Caco-2 (cell line): ENCODE data around the gene LNPEP. TPM values are rescaled to one million over a fixed set of nuclear protein-coding genes. Genes with fewer than 3 reads are reported as not detected.
A peak's percentile ranks its signal among the peaks of the same experiment; 100 is the strongest.

ENCODE experiments used
- BruUV-seq: library from RNA; stranded (reverse); fragments of 400-500 nt; replicated peaks from 2 replicates; lab custom pipeline; 2021; lab: Mats Ljungman, UMichigan
- CTCF ChIA-PET: fragments of 300-600 bp; sonication (Branson Sonifier 250); formaldehyde crosslinking; loops from one replicate; lab custom pipeline; 2022; ENCODE audit warnings: antibody characterized with exemption; lab: Charles Lee
- POLR2A ChIA-PET: fragments of 300-600 bp; sonication (Branson Sonifier 250); formaldehyde crosslinking; loops from one replicate; lab custom pipeline; 2022; ENCODE audit warnings: antibody characterized with exemption; lab: Charles Lee
- DNase-seq, 2 experiments: peaks; one replicate each; pipeline versions ENCODE4 v3.0.0 to v3.0.0-alpha.2; 2020 to 2022
- H3K27me3 ChIP-seq: replicated peaks from 2 replicates; pipeline ENCODE4 v1.6.0; 2011; ENCODE audit warnings: low read length; ENCODE audit not compliant: control insufficient read depth, insufficient read depth
- H3K36me3 ChIP-seq: 2 replicates; pipeline ENCODE4 v1.5.1; 2011; ENCODE audit warnings: low read length; ENCODE audit not compliant: control insufficient read depth, insufficient read depth
- H3K4me1 ChIP-seq: fragments of 250-450 bp; sonication (Bioruptor Pico); 2 replicates; pipeline ENCODE4 v1.5.1; 2020; ENCODE audit warnings: mild to moderate bottlenecking
- H3K4me3 ChIP-seq: 2 replicates; pipeline ENCODE4 v1.5.1; 2011; ENCODE audit warnings: low read depth, mild to moderate bottlenecking, control low read depth, low read length
- H3K9me3 ChIP-seq: fragments of 250-450 bp; sonication (Bioruptor Pico); 2 replicates; pipeline ENCODE4 v1.5.1; 2020; ENCODE audit warnings: mild to moderate bottlenecking, moderate library complexity
- H3K27ac Mint-ChIP-seq: one replicate; pipeline ENCODE4 v1.8.0; 2022; ENCODE audit warnings: mixed read lengths; ENCODE audit not compliant: unreplicated experiment
- H3K27me3 Mint-ChIP-seq: one replicate; pipeline ENCODE4 v1.8.0; 2022; ENCODE audit warnings: mixed read lengths; ENCODE audit not compliant: insufficient read depth, unreplicated experiment
- H3K36me3 Mint-ChIP-seq: one replicate; pipeline ENCODE4 v1.8.0; 2022; ENCODE audit warnings: mild to moderate bottlenecking, mixed read lengths; ENCODE audit not compliant: insufficient read depth, unreplicated experiment
- H3K4me1 Mint-ChIP-seq: one replicate; pipeline ENCODE4 v1.8.0; 2022; ENCODE audit warnings: low read depth, mixed read lengths; ENCODE audit not compliant: unreplicated experiment
- H3K4me3 Mint-ChIP-seq: one replicate; pipeline ENCODE4 v1.8.0; 2022; ENCODE audit warnings: mild to moderate bottlenecking, moderate library complexity, mixed read lengths; ENCODE audit not compliant: unreplicated experiment
- H3K9me3 Mint-ChIP-seq: one replicate; pipeline ENCODE4 v1.8.0; 2022; ENCODE audit warnings: mixed read lengths; ENCODE audit not compliant: unreplicated experiment
- CTCF ChIP-seq, 2 experiments: fragments of 200-600 bp in 1 of 2; IDR thresholded peaks; 1 replicate in 1 of 2; 2 replicates in 1 of 2; pipeline versions ENCODE4 v1.5.1 to v1.8.0; 2011 to 2022; ENCODE audit warnings: antibody characterized with exemption in 1 of 2, control low read depth in 1 of 2, inconsistent platforms in 1 of 2, low read depth in 1 of 2, low read length in 1 of 2, mild to moderate bottlenecking in 1 of 2, moderate library complexity in 1 of 2; ENCODE audit not compliant: insufficient read depth in 1 of 2, severe bottlenecking in 1 of 2, unreplicated experiment in 1 of 2
- intact Hi-C: fragments of 100-400 bp; cut with micrococcal nuclease; formaldehyde crosslinking; loops from one replicate; pipeline ENCODE4 v1.10.0; 2022; ENCODE audit not compliant: unreplicated experiment
- total RNA-seq: library from RNA; stranded (reverse); gene quantifications from 2 replicates; pipeline ENCODE4 v1.2.3, GENCODE V29; 2022

The LNPEP gene
- total RNA-seq, 1 experiment from 2014 or later = 21.4 TPM

GRCh38 chr5:96905864-96906263, 30.0 kb upstream of the LNPEP start:
- Mint-ChIP-seq H3K4me1 (peaks cover 7% of the 10 kb centered on the region), H3K36me3 (no peaks in the 10 kb centered on the region), H3K4me3 (no peak overlapping the region), H3K27me3 (no peaks in the 10 kb centered on the region), H3K9me3 (no peaks in the 10 kb centered on the region), H3K27ac (no peak overlapping the region)
- no peak overlapping the region for H3K4me3 ChIP-seq
- H3K27me3 ChIP-seq = no peaks in the 10 kb centered on the region
- ChIA-PET CTCF (no interaction called here), POLR2A (no interaction called here)
- no peaks in the 10 kb centered on the region for H3K9me3 ChIP-seq
- no peak for DNase-seq
- no peak for TF ChIP-seq CTCF (IDR thresholded peaks at IDR 0.05; ENCODE audit: insufficient read depth in 1 of 2, low read depth in 1 of 2, low read length in 1 of 2, severe bottlenecking in 1 of 2, unreplicated experiment in 1 of 2)
- H3K4me1 ChIP-seq = peaks cover 18% of the 10 kb centered on the region; the same call in 1 of the 2 replicates
- H3K36me3 ChIP-seq = no peaks in the 10 kb centered on the region
- intact Hi-C loops = no loop called here
- no TSS peak for BruUV-seq

- intact Hi-C loops = loop anchor here (2.0 kb wide), 1 partner anchor 26 kb away; no protein-coding TSS in a partner anchor
- no peak for TF ChIP-seq CTCF (IDR thresholded peaks at IDR 0.05; ENCODE audit: insufficient read depth in 1 of 2, low read depth in 1 of 2, low read length in 1 of 2, severe bottlenecking in 1 of 2, unreplicated experiment in 1 of 2)
- no peak overlapping the region for H3K4me3 ChIP-seq
- H3K36me3 ChIP-seq = no peaks in the 10 kb centered on the region
- ChIA-PET POLR2A (no interaction called here), CTCF (interaction anchor here (1.5 kb wide), 1 partner anchor 40 kb away, joined by 8 read pairs; no protein-coding TSS in a partner anchor)
- H3K4me1 Mint-ChIP-seq = peaks cover 7% of the 10 kb centered on the region
- H3K27ac Mint-ChIP-seq = no peak overlapping the region
- no peaks in the 10 kb centered on the region for H3K9me3 Mint-ChIP-seq
- no peaks in the 10 kb centered on the region for H3K27me3 ChIP-seq
- no peaks in the 10 kb centered on the region for H3K27me3 Mint-ChIP-seq
- DNase-seq = no peak
- no peaks in the 10 kb centered on the region for H3K36me3 Mint-ChIP-seq
- H3K4me1 ChIP-seq = peaks cover 18% of the 10 kb centered on the region; the same call in 1 of the 2 replicates
- H3K9me3 ChIP-seq = no peaks in the 10 kb centered on the region
- H3K4me3 Mint-ChIP-seq = no peak overlapping the region
- no TSS peak for BruUV-seq
Observed at GRCh38 chr5:96909003-96909402, 26.9 kb upstream of the LNPEP start.

- ChIA-PET POLR2A (no interaction called here), CTCF (interaction anchor here (0.5 to 1.5 kb wide), 2 partner anchors 41 to 200 kb away, joined by 3 to 8 read pairs; no protein-coding TSS in a partner anchor)
- no peak for TF ChIP-seq CTCF (IDR thresholded peaks at IDR 0.05; ENCODE audit: insufficient read depth in 1 of 2, low read depth in 1 of 2, low read length in 1 of 2, severe bottlenecking in 1 of 2, unreplicated experiment in 1 of 2)
- H3K4me3 ChIP-seq = no peak overlapping the region
- Mint-ChIP-seq H3K4me1 (peaks cover 7% of the 10 kb centered on the region), H3K4me3 (no peak overlapping the region), H3K27ac (no peak overlapping the region), H3K27me3 (no peaks in the 10 kb centered on the region), H3K36me3 (no peaks in the 10 kb centered on the region), H3K9me3 (no peaks in the 10 kb centered on the region)
- DNase-seq = peak in 1 of 2 experiments; percentile 12
- H3K4me1 ChIP-seq = peaks cover 18% of the 10 kb centered on the region; the same call in 1 of the 2 replicates
- no peaks in the 10 kb centered on the region for H3K9me3 ChIP-seq
- intact Hi-C loops = loop anchor here (2.0 kb wide), 1 partner anchor 25 kb away; no protein-coding TSS in a partner anchor
- H3K36me3 ChIP-seq = no peaks in the 10 kb centered on the region
- BruUV-seq = no TSS peak
- H3K27me3 ChIP-seq = no peaks in the 10 kb centered on the region
Observed at GRCh38 chr5:96909435-96909834, 26.4 kb upstream of the LNPEP start.
